Measurements from ENCODE around the gene CDK15.

DNA sequence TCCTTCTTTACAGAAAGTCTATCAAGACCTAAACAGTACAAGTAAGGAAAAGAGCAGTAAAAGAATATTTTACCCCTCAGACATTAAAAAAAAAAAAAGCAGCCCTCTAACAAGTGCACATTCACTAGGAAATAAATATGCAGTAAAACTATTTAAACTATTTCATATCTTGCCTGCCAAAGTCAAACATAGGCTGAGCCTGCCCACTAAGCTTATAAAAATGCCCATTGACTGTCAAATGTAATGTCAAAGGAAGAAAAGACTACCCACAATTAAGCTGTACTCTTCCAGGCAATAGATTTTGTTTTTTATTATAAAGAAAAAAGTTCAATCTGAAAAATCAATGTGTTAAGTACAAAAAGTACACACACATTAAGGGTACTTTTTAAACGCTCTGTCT, 37.4 kb upstream of the CDK15 start:
- TF ChIP-seq ZNF274 (IDR thresholded peaks at IDR 0.05; ENCODE audit: low read length) (no peak), ZNF274 (tag by site-specific recombination; IDR thresholded peaks at IDR 0.05; ENCODE audit: borderline replicate concordance) (no peak), ZNF514 (tag by site-specific recombination; IDR thresholded peaks at IDR 0.05) (no peak), ZNF791 (tag by site-specific recombination; IDR thresholded peaks at IDR 0.05) (no peak), SP2 (tag by site-specific recombination; IDR thresholded peaks at IDR 0.05) (no peak)
- TF ChIP-seq, protein P1, sequence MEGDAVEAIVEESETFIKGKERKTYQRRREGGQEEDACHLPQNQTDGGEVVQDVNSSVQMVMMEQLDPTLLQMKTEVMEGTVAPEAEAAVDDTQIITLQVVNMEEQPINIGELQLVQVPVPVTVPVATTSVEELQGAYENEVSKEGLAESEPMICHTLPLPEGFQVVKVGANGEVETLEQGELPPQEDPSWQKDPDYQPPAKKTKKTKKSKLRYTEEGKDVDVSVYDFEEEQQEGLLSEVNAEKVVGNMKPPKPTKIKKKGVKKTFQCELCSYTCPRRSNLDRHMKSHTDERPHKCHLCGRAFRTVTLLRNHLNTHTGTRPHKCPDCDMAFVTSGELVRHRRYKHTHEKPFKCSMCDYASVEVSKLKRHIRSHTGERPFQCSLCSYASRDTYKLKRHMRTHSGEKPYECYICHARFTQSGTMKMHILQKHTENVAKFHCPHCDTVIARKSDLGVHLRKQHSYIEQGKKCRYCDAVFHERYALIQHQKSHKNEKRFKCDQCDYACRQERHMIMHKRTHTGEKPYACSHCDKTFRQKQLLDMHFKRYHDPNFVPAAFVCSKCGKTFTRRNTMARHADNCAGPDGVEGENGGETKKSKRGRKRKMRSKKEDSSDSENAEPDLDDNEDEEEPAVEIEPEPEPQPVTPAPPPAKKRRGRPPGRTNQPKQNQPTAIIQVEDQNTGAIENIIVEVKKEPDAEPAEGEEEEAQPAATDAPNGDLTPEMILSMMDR (tag by site-specific recombination; IDR thresholded peaks at IDR 0.05) = no peak
- TF ChIP-seq, protein P2, sequence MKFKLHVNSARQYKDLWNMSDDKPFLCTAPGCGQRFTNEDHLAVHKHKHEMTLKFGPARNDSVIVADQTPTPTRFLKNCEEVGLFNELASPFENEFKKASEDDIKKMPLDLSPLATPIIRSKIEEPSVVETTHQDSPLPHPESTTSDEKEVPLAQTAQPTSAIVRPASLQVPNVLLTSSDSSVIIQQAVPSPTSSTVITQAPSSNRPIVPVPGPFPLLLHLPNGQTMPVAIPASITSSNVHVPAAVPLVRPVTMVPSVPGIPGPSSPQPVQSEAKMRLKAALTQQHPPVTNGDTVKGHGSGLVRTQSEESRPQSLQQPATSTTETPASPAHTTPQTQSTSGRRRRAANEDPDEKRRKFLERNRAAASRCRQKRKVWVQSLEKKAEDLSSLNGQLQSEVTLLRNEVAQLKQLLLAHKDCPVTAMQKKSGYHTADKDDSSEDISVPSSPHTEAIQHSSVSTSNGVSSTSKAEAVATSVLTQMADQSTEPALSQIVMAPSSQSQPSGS (tag by site-specific recombination; IDR thresholded peaks at IDR 0.05; ENCODE audit: low read depth) = no peak

Measured in HEK293 (cell line).